ENCODE data around the gene CXADR.

Gene CXADR

DNA sequence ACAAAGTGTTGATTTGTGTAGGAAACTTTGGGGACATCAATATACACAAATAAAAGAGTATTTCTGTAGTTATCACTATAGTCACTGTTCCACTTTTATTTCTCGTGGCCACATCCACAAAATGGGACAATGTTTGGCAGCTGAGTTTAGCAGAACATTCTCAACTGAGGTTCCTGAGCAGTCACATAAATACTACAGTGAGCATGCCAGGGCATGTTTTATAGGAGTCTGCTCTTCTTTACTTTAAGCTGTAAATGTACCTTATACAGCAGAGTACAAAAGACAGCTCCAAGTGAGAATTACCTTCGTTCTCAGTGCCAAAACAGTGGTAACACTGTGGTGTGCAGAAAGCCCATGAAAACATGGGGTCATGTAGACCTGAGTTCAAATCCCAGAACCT, 94.8 kb downstream of the CXADR start:
- ATAC-seq = no peak

DNA sequence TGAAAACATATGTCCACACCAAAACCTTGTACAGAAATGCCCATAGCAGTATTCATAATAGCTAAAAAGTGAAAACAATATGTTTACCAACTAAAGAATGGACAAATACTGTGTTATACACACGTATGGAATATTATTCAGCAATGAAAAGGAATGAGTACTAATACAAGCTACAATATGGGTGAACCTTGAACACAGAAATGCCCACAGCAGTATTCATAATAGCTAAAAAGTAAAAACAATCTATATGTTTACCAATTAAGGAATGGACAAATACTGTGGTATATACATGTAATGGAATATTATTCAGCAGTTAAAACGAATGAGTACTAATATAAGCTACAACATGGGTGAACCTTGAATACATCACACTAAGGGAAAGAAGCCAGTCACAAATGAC, 96.8 kb downstream of the CXADR start:
- ATAC-seq = no peak

- no peak for ATAC-seq
Measured at GRCh38 chr21:17610911-17611310, 98.1 kb downstream of the CXADR start.

- ATAC-seq = peak; percentile 66 to 69
Measured at GRCh38 chr21:17611414-17612022, 98.7 kb downstream of the CXADR start.

- peak in 1 of 2 donors; percentile 4 for ATAC-seq
Measured at GRCh38 chr21:17612023-17612564, 99.3 kb downstream of the CXADR start.

GRCh38 chr21:17612565-17613241, 99.9 kb downstream of the CXADR start, which contains the start of gene BTG3:
TSS of gene BTG3 (minus strand) at chr21:17612901. CDS start at chr21:17609144, 3,757 bp downstream.
- peak; percentile 79 to 81 for ATAC-seq

- no peak for ATAC-seq
Measured at GRCh38 chr21:17613242-17613676, 100.4 kb downstream of the CXADR start.

GRCh38 chr21:17616831-17617230, 104.0 kb downstream of the CXADR start:
- ATAC-seq = no peak

DNA sequence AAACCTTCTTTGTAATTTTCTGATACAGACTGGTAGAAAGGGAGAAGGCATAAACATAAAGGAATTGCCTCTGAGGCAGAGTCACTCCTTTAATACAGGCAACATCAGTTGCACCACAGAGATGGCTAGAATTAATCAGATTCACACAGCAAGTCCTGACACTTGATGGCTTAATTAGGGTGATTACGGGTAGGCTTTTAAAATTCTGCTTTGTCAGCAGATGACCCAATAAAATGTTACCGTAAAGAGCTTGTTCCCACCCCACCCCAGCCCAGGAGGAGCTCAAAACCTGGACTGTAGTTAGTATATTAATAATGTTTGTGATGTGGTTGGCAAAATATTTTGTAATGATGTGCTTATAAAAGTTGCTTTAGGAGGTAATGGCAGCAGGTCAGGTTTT, 109.2 kb downstream of the CXADR start:
- no peak for ATAC-seq

DNA sequence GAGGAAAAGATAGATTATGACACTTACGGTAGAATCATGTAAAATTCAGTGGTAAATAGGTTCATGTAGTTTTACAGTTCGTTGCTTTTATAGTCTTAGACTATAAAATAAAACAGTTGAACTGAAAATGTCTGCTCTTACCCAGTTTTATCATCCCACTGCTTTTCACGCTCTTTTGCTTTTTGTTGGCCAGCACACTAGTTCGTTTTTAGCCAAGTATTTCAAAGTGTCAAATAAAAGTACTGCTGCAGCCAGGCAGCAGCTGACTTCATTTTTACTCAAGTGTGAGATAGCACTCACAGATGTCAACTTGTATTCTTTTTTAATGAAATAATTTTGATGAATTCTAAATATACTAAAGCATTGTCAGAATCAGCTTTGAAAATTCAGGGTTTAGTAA, 118.4 kb downstream of the CXADR start:
- no peak for ATAC-seq

GRCh38 chr21:17636711-17637110, 123.9 kb downstream of the CXADR start:
- ATAC-seq = no peak

- ATAC-seq = no peak
Measured at GRCh38 chr21:17640821-17641220, 128.0 kb downstream of the CXADR start.

All from activated CD4-positive, CD25-positive, alpha-beta regulatory T cell treated with anti-CD3 and anti-CD28 coated beads, Interleukin-2, amount 50 U/mL, for 24 hours (primary cell).